ENCODE measurements around the gene TPRKB.
"Not testable (repeated sequence)": the region's sequence is repeated elsewhere in the genome, so short reads cannot be mapped to it uniquely, and the experiment has no call there.

Gene TPRKB
- 7.3 to 15.1 (median 12.1) reads per million in 4 donors for total RNA-seq

DNA sequence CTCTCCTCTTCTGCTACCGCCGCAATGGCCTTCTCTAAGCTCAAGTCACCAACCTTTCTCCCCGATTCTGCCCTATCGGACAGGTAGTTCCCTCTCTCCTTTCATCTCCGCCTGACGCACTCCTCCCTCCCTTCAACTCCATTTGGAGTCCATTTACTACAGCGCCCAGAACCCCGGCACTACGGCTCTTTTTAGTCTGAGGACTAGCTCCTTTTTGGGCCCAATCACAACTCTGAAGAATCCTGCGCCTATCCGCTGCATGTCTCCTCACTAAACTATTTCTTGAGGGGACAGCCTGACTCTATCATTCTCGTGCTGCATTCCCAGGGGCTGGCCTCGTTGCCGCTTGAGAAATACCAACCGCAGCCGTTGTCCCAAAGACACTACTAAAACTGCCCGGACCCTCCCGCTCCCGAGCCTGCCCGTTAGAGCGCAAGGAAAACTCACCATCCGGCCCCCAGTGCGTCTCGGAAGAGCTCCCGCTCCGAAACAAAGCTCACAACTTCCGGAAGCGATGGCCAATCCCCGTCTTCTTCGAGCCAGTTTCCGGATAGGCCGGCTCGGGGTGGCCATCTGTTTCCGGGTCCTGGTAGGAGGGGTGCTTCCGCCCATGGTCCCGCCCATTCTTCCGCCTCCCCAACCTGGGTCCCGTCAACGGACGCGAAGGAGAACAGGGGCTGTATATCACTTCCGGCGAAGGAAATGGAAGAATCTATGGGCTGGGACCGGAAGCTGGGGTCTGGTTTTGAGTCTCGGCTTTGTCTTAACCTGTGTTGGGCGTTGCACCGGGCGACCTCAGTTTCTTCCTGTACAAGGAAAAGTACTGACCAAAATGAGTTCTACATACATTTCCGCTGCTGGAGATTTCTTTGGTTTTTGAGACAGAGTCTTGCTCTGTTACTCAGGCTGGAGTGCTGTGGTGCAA, at the start of gene TPRKB:
TSS of gene TPRKB (minus strand) at position 491 of the 925 bp plus-strand sequence. CDS start 2,776 bp downstream, outside the sequence.
- peak; percentile 86 to 98 (median 89) for DNase-seq

DNA sequence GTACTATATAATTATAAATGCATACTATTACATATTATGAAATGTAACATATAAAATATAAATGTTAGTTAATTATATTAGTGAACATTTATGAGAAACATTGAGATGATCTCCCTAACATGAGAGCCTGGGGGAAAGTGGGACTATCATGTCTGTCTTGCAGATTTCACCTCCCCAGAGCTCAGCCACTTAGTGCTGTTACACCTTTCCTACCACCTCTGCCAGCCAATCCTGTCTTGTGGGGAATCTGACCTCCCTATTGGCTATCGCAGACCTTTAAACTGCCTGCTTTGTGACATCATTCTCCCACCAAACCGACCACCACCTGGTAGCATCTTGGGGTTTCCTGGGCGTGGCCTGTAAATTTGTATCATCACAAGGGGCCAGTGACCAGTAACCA, 46.7 kb upstream of the TPRKB start, which contains the start of gene C2orf78:
TSS of gene C2orf78 (plus strand) at position 301 of the 400 bp plus-strand sequence. CDS start 127 bp downstream, outside the sequence.
- DNase-seq: not testable (repeated sequence)

DNA sequence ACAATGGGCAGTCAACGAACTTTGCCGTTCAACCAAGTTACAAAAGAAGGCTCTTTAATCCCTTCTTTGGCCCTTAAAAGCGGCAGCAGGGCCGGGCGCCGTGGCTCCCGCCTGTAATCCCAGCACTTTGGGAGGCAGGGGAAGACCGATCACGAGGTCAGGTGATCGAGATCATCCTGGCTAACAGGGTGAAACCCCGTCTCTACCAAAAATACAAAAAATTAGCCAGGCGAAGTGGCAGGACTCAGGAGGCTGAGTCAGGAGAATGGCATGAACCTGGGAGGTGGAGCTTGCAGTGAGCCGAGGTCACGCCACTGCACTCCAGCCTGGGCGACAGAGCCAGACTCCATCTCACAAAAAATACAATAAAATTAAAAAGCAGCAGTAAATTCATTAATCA, 46.3 kb upstream of the TPRKB start:
- not testable (repeated sequence) for DNase-seq

DNA sequence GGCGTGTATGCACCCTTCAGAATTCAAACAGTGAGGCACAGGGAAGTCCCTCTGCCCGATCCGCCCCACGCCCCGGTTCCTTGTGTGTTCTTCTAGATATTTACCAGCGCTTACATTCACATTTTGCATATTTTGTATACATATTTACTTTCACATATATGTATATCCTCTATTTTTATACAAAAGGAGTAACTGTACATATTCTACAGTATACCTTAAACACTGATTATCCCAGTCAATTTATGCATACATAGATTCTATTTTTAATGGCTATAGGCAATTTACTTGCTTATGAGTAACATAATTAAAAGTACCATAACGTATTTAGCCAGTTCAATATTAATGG, 43.1 kb upstream of the TPRKB start:
- no peak for DNase-seq

DNA sequence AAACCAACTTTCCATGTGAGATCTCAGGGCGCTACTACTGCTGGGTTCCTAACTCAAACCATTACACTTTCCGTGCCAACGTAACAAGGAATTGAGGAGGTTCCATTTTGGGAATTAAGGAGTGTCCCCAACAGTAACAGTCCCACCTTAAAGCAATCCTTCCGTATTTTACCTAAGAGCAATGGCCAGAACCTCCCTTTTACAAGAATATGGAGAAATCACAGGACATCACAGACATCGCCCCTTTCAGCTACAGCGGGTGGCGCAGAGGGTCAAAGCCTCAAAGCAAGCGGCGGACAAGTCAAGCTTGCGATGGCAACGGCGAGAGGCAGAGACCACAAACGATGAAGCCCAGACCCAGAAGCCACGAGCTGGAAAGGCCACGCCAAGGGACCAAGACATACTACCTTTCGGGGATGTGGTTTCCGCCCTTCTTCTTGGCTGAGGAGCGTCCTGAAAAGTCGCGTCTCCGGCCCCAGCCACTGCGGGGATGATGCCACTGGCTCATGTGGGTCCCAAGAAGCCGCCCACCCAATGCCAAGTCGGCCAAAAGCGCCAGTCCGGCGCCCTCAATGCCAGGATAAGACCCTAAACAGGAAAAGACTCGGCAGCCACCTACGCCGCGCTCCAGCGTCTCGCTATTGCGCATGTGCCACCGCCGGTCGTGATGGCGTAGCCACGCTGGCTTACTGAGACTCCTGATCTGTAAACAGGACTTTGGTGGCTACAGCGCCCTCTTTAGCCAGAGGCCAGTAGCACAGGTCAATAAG, 42.5 kb upstream of the TPRKB start, which contains the start of gene DUSP11:
TSS of gene DUSP11 (minus strand) at position 637 of the 770 bp plus-strand sequence. CDS start at position 508, 129 bp downstream.
- DNase-seq: peak; percentile 89 to 96 (median 93)

DNA sequence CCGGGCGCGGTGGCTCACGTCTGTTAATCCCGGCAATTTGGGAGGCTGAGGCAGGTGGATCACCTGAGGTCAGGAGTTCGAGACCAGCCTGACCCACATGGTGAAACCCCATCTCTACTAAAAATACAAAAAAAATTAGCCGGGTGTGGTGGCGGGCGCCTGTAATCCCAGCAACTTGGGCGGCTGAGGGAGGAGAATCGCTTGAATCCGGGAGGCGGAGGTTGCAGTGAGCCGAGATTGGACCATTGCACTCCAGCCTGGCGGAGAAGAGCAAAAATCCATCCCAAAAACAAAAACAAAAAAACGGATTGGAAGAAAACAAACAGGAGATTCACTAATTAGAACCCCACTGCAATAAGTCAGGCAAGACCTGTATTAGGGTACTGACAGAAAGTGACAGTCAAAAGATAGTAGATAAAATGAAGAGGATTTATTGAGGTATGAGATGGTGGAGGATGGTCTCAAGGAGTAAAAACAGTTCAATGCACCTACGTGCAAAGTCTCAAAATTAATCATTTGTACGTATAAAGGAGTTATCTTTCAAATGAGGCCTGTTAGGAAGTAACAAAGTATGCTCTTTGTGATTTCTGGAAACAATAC, 41.8 kb upstream of the TPRKB start:
- DNase-seq: not testable (repeated sequence)

DNA sequence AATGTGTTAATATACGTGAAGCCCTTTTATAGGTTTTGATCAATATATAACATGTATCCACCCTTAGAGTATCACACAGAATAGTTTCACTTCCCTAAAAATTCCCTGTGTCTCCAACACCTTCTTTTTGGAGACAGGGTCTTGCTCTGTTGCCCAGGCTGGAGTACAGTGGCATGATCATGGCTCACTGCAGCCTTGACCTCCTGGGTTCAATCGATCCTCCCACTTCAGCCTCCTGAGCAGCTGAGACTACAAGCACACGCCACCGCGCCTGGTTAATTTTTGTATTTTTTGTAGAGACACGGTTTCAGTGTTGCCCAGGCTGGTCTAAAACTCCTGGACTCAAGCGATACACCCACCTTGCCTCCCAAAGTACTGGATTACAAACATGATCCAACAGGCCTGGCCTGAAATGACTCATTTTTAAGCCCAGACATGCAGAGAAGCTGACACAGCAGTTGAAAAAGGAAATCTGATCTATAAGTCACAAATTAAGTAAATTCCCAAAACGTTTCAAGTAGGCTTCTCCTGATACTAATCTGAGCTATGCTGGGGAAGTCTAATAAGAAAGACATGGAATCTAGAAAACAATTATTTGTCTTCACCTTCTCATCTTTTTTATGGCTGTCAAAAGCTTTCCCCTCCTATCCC, 39.8 kb upstream of the TPRKB start:
- DNase-seq: no peak

DNA sequence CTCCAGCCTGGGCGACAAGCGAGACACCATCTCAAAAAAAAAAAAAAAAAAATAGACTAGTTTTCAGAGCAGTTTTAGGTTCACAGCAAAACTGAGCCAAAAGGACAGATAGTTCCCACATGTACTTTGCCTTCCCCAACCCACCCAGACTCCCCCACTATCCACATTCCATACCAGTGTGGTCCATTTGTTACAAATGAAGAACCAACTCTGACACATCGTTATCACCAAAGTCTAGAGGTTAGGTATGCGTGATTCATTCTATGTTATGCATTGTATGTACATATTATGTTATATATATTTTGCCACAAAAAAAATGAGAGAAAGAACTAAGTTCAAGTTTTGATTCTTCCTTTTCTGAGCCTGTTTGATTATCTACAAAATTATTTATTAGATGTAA, 39.2 kb upstream of the TPRKB start:
- no peak for DNase-seq

DNA sequence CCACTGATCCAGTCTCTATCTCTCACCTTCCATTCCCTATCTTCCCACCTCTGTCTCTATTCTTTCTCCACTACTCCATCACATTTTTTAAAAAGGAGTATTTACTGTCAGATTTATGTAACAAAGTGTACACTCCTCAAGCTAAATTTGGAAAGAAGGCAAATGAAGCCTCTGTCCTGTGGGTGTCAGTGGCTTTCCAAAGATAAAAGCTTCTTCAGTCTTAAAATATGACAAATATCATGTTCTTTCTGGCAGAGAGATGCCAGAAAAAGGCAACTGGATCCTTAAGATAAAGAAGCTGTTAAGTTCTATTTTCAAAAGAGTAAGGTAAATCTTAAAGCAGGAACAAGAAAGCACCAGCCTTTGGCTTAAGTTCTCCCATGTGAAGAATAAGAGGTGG, 35.7 kb upstream of the TPRKB start:
- no peak for DNase-seq

DNA sequence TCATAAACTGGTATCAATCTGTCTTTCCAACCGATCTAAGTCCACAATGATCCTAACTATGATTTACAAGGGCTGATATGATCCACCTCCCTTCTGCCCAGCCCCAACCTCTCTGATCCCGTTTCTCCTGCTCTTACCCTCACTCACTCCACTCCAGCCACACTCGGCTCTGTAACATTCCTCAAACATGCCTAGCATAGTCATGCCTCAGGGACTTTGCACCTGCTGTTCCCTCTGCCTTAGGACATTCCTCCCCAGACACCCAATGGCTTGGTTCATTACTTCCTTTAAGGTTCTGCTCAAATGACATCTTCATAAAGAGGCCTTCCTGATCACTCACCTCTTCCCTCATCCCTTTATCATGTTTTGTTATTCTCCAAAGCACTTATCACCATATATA, 33.6 kb upstream of the TPRKB start:
- no peak for DNase-seq

DNA sequence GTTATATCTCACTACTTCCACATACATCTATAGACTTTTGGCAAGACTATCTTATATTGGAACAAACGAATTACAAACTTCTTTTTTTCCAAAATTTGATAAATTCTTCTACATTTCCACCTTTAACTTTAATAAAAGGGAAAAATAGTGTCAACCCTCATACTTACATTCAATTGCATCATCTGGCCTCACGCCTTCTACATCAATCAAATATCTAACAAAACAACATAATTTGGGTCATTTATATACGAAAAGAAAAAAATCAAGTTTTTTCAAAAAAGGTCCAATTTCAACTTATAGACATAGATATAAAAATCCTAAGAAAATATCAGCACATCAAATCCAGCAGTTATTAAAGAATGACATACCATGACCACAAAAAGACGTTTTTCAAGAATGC, 29.8 kb upstream of the TPRKB start:
- DNase-seq: no peak

DNA sequence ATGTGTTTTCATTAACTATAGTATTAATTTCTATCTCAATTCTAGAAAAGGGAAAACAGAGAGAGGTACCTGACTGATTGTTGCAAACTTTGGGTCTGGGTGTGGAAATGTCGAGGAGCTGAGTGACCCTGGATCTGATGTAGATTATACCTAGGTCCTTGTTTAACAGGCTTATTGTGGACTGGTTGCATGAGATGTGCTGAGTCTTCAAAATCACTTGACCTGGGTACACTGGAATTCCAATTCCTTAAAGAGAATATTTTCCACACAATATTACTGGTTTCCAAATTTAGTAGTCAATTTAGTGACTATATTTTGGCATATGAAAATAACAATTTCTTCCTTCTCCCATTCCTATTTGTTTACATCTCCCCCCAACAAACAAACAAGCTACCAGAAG, 29.2 kb upstream of the TPRKB start:
- no peak for DNase-seq

DNA sequence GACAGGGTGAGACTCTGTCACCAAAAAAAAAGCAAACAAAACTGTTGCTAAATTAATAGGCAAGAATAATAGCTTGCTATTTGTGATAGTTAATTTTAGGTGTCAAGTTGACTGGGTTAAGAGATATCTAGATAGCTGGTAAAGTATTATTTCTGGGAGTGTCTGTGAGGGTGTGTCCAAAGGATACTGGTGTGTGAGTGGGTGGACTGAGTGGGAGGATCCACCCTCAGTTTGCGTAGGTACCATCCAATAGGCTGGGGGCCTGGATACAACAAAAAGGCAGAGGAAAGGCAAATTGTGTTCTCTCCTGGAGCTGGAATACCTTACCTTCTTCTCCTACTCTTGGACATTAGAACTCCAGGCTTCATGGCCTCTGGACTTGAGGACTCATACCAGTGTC, 27.8 kb upstream of the TPRKB start:
- DNase-seq: no peak

DNA sequence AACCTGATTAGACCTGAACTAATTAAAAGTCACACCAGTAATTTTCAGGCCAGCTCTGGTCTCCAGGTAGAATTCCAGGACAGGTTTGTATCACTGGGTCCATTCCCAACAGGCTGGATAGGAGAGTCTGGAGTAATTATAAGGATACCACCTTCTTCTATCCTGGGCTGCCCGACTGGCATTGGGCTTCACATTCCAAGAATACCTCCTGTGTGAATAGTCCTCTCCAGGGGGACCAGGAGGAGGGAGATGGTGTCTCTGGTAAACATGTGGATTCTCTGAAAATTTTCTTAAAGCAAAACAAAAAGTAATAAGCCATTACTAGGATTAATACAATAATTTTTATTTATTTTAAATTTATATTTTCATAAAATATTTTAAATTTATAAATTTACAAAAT, 25.4 kb upstream of the TPRKB start:
- no peak for DNase-seq

DNA sequence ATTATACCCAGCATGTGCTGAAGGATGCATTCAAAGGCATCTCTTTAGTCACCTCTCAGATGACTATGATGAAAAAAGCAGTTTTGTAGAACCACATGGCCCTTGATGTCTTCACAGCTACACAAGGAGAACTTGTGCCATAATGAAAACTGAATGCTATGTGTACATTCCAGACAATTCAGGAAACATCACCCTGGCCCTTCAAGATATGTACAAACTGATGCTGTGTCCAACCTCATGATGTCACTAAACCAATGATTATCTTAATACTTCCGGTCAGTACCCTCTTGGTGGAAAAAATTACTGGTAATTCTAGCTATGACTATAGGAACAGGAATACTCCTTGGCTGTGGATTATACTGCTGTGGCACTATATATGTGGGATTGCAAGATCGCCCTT, 22.8 kb upstream of the TPRKB start:
- DNase-seq: no peak

DNA sequence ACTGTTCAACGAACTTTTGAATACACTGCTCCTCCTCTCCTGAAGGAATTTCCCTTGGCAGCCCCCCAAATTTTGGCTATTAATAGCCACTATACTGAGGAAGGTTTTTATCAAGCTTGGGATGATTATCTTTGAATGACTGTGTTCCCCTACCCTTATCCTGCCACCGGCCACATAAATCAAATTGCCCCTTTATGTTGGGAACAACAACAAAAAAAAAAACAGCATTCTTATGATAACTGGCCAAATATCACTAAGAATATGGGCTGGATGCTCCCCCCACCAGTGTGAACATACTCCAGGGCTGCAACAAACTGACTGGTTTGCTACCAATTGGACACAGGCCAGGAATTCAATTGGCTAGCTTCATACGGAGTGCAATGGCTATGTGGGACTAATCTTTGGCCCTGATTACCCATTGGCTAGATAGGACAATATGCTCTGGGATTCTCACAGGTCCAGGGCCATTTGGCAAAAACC, 22.2 kb upstream of the TPRKB start:
- no peak for DNase-seq

DNA sequence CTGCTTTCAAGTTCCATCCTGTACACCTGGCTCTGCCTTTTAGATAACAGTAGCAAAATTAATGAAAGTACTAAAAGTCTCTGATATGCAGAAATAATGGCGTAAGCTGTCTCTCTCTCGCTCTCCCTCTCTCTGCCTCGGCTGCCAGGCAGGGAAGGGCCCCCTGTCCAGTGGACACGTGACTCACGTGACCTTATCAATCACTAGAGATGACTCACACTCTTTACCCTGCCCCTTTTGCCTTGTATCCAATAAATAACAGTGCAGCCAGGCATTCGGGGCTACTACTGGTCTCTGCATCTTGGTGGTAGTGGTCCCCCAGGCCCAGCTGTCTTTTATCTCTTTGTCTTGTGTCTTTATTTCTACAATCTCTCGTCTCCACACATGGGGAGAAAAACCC, 17.2 kb upstream of the TPRKB start:
- not testable (repeated sequence) for DNase-seq

DNA sequence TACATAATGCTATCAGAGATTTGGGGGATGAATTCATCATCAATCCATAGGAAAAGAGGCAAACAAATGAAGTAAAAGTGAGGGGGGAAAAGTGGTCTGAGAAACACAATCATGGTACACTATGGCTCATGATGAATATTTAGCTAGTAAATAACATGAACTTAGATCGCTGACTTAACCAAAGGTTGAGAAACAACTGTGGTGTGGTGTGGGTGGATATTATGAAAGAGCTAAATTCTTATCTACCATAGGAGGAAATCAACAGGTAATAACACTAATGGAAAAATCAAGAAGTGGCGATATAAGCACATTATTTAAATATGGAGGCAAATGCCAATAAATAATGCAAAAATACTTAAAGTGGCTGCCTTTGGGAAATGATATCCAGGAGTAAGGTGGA, 12.2 kb upstream of the TPRKB start:
- no peak for DNase-seq

DNA sequence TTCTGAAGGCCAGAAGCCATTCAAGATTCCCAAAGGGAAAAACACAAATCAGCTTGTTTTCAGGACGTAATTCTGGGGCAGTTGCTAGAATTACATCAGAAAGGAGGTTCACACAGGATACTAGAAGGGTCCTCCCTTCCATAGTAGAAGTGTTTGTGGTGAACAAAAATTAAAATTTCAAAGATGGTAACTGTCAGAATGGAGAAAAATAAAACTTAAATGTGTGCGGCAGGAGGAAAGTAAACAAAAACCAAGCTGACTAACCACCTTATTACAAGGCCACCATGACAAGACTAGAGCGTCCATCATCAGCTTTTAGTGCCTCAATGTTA, 9.7 kb upstream of the TPRKB start:
- DNase-seq: no peak

DNA sequence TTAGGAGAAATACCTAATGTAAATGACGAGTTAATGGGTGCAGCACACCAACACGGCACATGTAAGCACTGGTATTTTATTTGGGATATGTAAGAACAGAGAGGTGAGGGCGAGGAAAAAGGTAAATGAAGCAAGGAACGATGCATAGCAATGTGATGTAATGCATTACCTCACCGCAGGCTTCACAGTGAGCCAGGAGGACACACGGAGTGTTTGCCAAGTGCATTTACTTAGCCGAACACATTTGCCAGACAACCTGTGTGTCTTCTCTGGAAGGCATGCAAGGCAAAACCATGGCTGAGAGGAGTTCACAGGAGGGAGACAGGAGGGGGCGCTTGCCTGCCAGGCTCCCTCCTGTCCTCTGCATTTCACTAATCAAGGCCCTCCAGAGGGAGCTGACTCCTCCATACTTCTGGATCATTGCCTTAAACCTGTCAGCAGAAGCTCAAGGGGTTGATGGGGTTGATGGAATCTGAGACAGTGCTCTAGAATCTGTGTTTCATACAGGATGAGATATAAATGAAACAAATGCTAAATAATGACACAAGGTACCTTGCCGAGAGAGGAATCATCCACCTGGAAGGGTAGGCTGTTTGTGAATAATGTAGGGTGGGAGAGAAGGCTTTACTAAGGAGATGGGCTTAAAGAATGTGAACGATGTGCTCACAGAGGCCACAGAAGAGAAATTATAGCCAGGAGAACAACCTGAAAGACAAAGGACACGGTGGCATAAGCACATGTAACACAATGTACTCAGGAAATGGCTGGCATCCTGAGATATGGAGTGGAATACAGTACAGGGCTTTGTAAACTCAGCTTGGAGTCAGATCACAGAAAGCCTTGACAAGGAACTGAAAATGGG, 9.1 kb upstream of the TPRKB start:
- DNase-seq: no peak

DNA sequence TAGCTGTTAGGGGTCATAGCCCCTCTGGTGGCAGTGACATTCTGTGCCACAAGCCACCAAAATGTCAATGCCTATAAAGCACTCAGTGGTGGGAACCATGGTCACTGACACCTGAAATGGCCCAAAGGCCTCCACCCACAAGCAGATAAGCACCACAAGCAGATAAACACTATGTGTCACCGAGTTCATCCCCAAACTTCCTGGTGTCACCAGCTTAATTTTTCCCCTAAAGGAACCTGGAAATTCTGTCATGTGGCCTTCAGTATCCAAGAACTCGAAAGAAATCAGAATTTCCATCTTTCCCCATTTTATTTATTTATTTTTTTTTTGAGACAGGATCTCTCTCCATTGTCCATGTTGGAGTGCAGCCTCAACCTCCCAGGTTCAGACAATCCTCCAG, 3.6 kb upstream of the TPRKB start:
- DNase-seq: no peak

DNA sequence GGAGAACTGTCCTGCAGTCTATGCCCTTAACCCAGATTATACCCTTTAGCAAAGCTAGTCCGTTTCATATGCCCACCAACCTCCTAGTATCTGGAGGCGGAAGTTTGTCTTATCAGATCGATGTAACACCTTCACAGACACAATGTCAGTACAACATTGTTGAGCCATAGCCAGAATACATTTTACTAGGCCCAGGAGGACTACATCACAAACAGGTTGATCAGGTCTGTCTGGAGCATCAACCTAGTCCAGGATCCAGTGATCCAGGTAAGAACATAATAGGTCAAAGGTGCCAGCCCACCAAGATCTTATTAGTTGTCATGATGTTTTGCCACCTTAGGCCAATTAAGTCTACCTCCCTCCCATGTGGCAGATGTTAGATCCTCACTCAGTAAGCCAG, 2.0 kb upstream of the TPRKB start:
- DNase-seq: no peak

Data from T-helper 1 cell (primary cell).